ENCODE results near the gene EPHB2. TPM values are rescaled to one million over a fixed set of nuclear protein-coding genes. Genes with fewer than 3 reads are reported as not detected.

EPHB2 gene
- total RNA-seq, 2 experiments from 2014 or later = 0.59 TPM; not detected in 1

DNA sequence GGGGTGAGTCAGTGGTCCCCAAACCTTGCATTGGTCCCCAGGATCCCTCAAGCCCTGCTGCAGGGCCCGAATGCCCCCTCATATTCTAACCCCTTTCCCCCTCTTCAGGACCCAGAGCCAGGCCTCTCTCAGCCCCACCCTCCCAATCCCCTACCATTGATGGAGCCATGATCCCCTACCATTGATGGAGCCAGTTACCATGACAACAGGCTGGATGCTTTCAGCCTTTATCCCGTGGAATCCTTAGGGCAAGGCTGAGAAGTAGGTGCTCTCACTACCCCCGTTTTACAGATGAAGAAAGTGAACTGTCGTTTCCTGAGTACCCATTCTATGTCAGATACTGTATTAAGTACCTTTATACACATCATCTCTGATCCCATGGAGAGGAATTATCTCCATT, 70.8 kb downstream of the EPHB2 start:
- no peak for DNase-seq (ENCODE audit: low spot score)
- CTCF ChIA-PET (ENCODE audit: unreplicated experiment) = no interaction called here
- Histone ChIP-seq H3K9me2 (ENCODE audit: insufficient read depth, low read length) (no peaks in the 10 kb centered on the region), H3K4me1 (ENCODE audit: insufficient read depth, low read length, poor library complexity, severe bottlenecking) (no peaks in the 10 kb centered on the region), H2AFZ (ENCODE audit: low read length) (no peak overlapping the region), H3K4me3 (ENCODE audit: low read depth, low read length, poor library complexity, severe bottlenecking) (no peak overlapping the region), H3K79me2 (ENCODE audit: insufficient read depth, low read depth, low read length) (no peaks in the 10 kb centered on the region), H3K27ac (ENCODE audit: low read depth, low read length, poor library complexity, severe bottlenecking) (no peak overlapping the region), H3K36me3 (ENCODE audit: insufficient read depth, low read length) (no peaks in the 10 kb centered on the region), H3K9me3 (ENCODE audit: low read length) (no peaks in the 10 kb centered on the region), H4K20me1 (ENCODE audit: insufficient read depth, low read length) (no peaks in the 10 kb centered on the region), H3K4me2 (ENCODE audit: low read length) (no peak overlapping the region)
- no peak for TF ChIP-seq EZH2phosphoT487 (IDR thresholded peaks at IDR 0.05; ENCODE audit: borderline replicate concordance, low read depth, low read length)
- TF ChIP-seq, protein P1, sequence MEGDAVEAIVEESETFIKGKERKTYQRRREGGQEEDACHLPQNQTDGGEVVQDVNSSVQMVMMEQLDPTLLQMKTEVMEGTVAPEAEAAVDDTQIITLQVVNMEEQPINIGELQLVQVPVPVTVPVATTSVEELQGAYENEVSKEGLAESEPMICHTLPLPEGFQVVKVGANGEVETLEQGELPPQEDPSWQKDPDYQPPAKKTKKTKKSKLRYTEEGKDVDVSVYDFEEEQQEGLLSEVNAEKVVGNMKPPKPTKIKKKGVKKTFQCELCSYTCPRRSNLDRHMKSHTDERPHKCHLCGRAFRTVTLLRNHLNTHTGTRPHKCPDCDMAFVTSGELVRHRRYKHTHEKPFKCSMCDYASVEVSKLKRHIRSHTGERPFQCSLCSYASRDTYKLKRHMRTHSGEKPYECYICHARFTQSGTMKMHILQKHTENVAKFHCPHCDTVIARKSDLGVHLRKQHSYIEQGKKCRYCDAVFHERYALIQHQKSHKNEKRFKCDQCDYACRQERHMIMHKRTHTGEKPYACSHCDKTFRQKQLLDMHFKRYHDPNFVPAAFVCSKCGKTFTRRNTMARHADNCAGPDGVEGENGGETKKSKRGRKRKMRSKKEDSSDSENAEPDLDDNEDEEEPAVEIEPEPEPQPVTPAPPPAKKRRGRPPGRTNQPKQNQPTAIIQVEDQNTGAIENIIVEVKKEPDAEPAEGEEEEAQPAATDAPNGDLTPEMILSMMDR (conservative IDR thresholded peaks at IDR 0.05; ENCODE audit: low read length) = no peak
- POLR2A ChIA-PET = no interaction called here
- intact Hi-C loops (cut with micrococcal nuclease; ENCODE audit: unreplicated experiment) = no loop called here
- BruUV-seq (replicated peaks) = no TSS peak

DNA sequence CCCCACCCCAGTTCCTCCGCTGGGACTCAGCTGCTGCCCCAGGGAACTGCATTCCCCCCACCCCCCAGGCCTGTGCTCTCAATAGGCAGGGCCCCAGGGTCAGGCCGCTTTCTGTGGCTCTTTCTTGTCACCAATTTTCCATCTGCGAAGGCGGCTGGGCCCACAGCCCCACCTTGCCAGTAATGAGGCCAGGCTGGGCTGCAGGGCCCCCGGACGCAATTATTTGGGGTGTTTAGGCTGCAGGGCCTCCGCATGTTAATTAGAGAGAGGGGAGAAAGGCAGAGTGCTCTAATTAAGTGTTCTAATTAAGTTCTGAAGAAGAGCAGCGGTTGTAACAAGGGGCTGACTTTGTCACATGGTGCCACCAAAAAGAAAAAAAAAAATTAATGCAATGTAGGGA, 71.8 kb downstream of the EPHB2 start:
- Histone ChIP-seq H3K36me3 (ENCODE audit: insufficient read depth, low read length) (no peaks in the 10 kb centered on the region), H3K79me2 (ENCODE audit: insufficient read depth, low read depth, low read length) (no peaks in the 10 kb centered on the region), H2AFZ (ENCODE audit: low read length) (no peak overlapping the region), H3K4me2 (ENCODE audit: low read length) (no peak overlapping the region), H3K4me1 (ENCODE audit: insufficient read depth, low read length, poor library complexity, severe bottlenecking) (no peaks in the 10 kb centered on the region), H3K4me3 (ENCODE audit: low read depth, low read length, poor library complexity, severe bottlenecking) (no peak overlapping the region), H3K9me3 (ENCODE audit: low read length) (no peaks in the 10 kb centered on the region), H3K9me2 (ENCODE audit: insufficient read depth, low read length) (no peaks in the 10 kb centered on the region), H4K20me1 (ENCODE audit: insufficient read depth, low read length) (no peaks in the 10 kb centered on the region), H3K27ac (ENCODE audit: low read depth, low read length, poor library complexity, severe bottlenecking) (no peak overlapping the region)
- intact Hi-C loops (cut with micrococcal nuclease; ENCODE audit: unreplicated experiment) = no loop called here
- no TSS peak for BruUV-seq (replicated peaks)
- no peak for DNase-seq (ENCODE audit: low spot score)
- TF ChIP-seq, protein P1 (conservative IDR thresholded peaks at IDR 0.05; ENCODE audit: low read length) = no peak
- TF ChIP-seq EZH2phosphoT487 (IDR thresholded peaks at IDR 0.05; ENCODE audit: borderline replicate concordance, low read depth, low read length) = no peak
- CTCF ChIA-PET (ENCODE audit: unreplicated experiment) = no interaction called here
- POLR2A ChIA-PET = interaction anchor here (0.6 kb wide), 1 partner anchor 17 kb away, joined by 3 read pairs; no protein-coding TSS in a partner anchor

DNA sequence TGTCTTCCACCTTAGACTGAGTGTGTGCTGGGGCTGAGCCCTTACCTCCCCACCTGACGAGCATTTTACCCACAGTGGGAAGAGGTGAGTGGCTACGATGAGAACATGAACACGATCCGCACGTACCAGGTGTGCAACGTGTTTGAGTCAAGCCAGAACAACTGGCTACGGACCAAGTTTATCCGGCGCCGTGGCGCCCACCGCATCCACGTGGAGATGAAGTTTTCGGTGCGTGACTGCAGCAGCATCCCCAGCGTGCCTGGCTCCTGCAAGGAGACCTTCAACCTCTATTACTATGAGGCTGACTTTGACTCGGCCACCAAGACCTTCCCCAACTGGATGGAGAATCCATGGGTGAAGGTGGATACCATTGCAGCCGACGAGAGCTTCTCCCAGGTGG, 73.7 kb downstream of the EPHB2 start:
- TF ChIP-seq, protein P1 (conservative IDR thresholded peaks at IDR 0.05; ENCODE audit: low read length) = no peak
- no peak for TF ChIP-seq EZH2phosphoT487 (IDR thresholded peaks at IDR 0.05; ENCODE audit: borderline replicate concordance, low read depth, low read length)
- no peak overlapping the region for H3K4me2 ChIP-seq (ENCODE audit: low read length)
- intact Hi-C loops (cut with micrococcal nuclease; ENCODE audit: unreplicated experiment) = no loop called here
- no peak for DNase-seq (ENCODE audit: low spot score)
- ChIA-PET CTCF (ENCODE audit: unreplicated experiment) (no interaction called here), POLR2A (no interaction called here)
- no peaks in the 10 kb centered on the region for H3K36me3 ChIP-seq (ENCODE audit: insufficient read depth, low read length)
- no peak overlapping the region for H3K27ac ChIP-seq (ENCODE audit: low read depth, low read length, poor library complexity, severe bottlenecking)
- no TSS peak for BruUV-seq (replicated peaks)
- no peaks in the 10 kb centered on the region for H3K9me3 ChIP-seq (ENCODE audit: low read length)
- no peaks in the 10 kb centered on the region for H3K4me1 ChIP-seq (ENCODE audit: insufficient read depth, low read length, poor library complexity, severe bottlenecking)
- no peak overlapping the region for H2AFZ ChIP-seq (ENCODE audit: low read length)
- no peaks in the 10 kb centered on the region for H4K20me1 ChIP-seq (ENCODE audit: insufficient read depth, low read length)
- H3K79me2 ChIP-seq (ENCODE audit: insufficient read depth, low read depth, low read length) = no peaks in the 10 kb centered on the region
- H3K4me3 ChIP-seq (ENCODE audit: low read depth, low read length, poor library complexity, severe bottlenecking) = no peak overlapping the region
- H3K9me2 ChIP-seq (ENCODE audit: insufficient read depth, low read length) = no peaks in the 10 kb centered on the region
